ENCODE measurements around the gene FXYD3. TPM values are rescaled to one million over a fixed set of nuclear protein-coding genes. Genes with fewer than 3 reads are reported as not detected.

Gene FXYD3
- total RNA-seq, 4 donors from 2014 or later: 282 to 837 (median 489) TPM

GRCh38 chr19:35138305-35138892 lies 22.8 kb downstream of the FXYD3 start, which contains the start of gene FXYD1:
Gene FXYD1, plus strand, starts transcription at chr19:35138824. Its CDS starts 1,256 bp downstream, at chr19:35140080.
- TF ChIP-seq CTCF (IDR thresholded peaks at IDR 0.05) (no peak), POLR2A (IDR thresholded peaks at IDR 0.05) (no peak)
- H3K36me3 ChIP-seq: no peaks in the 10 kb centered on the region
- H3K9me3 ChIP-seq: no peaks in the 10 kb centered on the region
- intact Hi-C loops (cut with DNase I): no loop called here
- peaks cover 0 to 20% (median 8%) of the 10 kb centered on the region in 4 donors for H3K27me3 ChIP-seq
- peak within 1 kb of the TSS; percentile 70 to 93 (median 88) for H3K27ac ChIP-seq
- H3K4me3 ChIP-seq: peak within 1 kb of the TSS in 3 of 4 donors; percentile 35 to 57 (median 37)
- WGBS, 2 donors: 51 to 90% methylated on average over 4 to 5 of the region's 18 CpGs
- no peak for DNase-seq
- peaks cover 21 to 82% (median 40%) of the 10 kb centered on the region in 3 donors for H3K4me1 ChIP-seq

- Histone ChIP-seq H3K4me3 (peak overlapping the region in 3 of 4 donors; percentile 35 to 57 (median 37)), H3K27ac (peak overlapping the region; percentile 70 to 93 (median 88)), H3K36me3 (no peaks in the 10 kb centered on the region), H3K27me3 (peaks cover 0 to 38% (median 9%) of the 10 kb centered on the region in 4 donors), H3K9me3 (no peaks in the 10 kb centered on the region), H3K4me1 (peaks cover 26 to 80% (median 40%) of the 10 kb centered on the region in 3 donors)
- WGBS, 2 donors: 52 to 56% methylated on average over 9 to 12 of the region's 12 CpGs
- TF ChIP-seq CTCF (IDR thresholded peaks at IDR 0.05) (no peak), POLR2A (IDR thresholded peaks at IDR 0.05) (no peak)
- intact Hi-C loops (cut with DNase I): loop anchor here (5.0 kb wide), 2 partner anchors 73 to 132 kb away; no protein-coding TSS in a partner anchor
- DNase-seq: no peak
Measured at GRCh38 chr19:35140207-35140961, 24.8 kb downstream of the FXYD3 start.

GRCh38 chr19:35140962-35141836 lies 25.6 kb downstream of the FXYD3 start:
- Histone ChIP-seq H3K27me3 (peaks cover 0 to 38% (median 9%) of the 10 kb centered on the region in 4 donors), H3K4me1 (peaks cover 26 to 72% (median 38%) of the 10 kb centered on the region in 3 donors), H3K9me3 (no peaks in the 10 kb centered on the region), H3K4me3 (peak overlapping the region in 3 of 4 donors; percentile 35 to 57 (median 37)), H3K27ac (peak overlapping the region; percentile 70 to 93 (median 88)), H3K36me3 (no peaks in the 10 kb centered on the region)
- WGBS, 2 donors: 0 to 3% methylated on average over 11 to 17 of the region's 48 CpGs
- TF ChIP-seq POLR2A (IDR thresholded peaks at IDR 0.05) (peak in 2 of 4 donors; percentile 47 to 57), CTCF (IDR thresholded peaks at IDR 0.05) (peak; percentile 15 to 61 (median 52))
- intact Hi-C loops (cut with DNase I): loop anchor here (5.0 kb wide), 2 partner anchors 74 to 131 kb away; no protein-coding TSS in a partner anchor
- peak; percentile 67 for DNase-seq

- no peak for DNase-seq
- peak overlapping the region in 3 of 4 donors; percentile 22 to 55 (median 31) for H3K4me3 ChIP-seq
- H3K9me3 ChIP-seq: no peaks in the 10 kb centered on the region
- H3K4me1 ChIP-seq: peaks cover 26 to 63% (median 30%) of the 10 kb centered on the region in 3 donors
- WGBS, 2 donors: 17 to 29% methylated on average over 11 to 12 of the region's 21 CpGs
- no peaks in the 10 kb centered on the region for H3K36me3 ChIP-seq
- intact Hi-C loops (cut with DNase I): loop anchor here (5.0 kb wide), 2 partner anchors 75 to 130 kb away; no protein-coding TSS in a partner anchor
- H3K27me3 ChIP-seq: peaks cover 0 to 38% (median 9%) of the 10 kb centered on the region in 4 donors
- H3K27ac ChIP-seq: peak overlapping the region in 2 of 4 donors; percentile 53 to 63
- TF ChIP-seq POLR2A (IDR thresholded peaks at IDR 0.05) (no peak), CTCF (IDR thresholded peaks at IDR 0.05) (no peak)
Measured at GRCh38 chr19:35141837-35142605, 26.4 kb downstream of the FXYD3 start.

All from esophagus squamous epithelium (tissue), 5 donors.